Suppressor macrophage treated with lipopolysaccharide for 1 hour (primary cell): Measurements from ENCODE around the gene KDM6A.
"Not testable (repeated sequence)": the region's sequence is repeated elsewhere in the genome, so short reads cannot be mapped to it uniquely, and the experiment has no call there.

ENCODE experiments used
- DNase-seq, 3 donors: peaks; one replicate each; pipeline ENCODE4 v3.0.0-alpha.2; 2020 to 2022

KDM6A gene

GRCh38 chrX:44931441-44931973 is 58.5 kb downstream of the KDM6A start:
- DNase-seq: no peak

- DNase-seq: no peak
Observed at GRCh38 chrX:44935172-44935571, 62.2 kb downstream of the KDM6A start.

DNA sequence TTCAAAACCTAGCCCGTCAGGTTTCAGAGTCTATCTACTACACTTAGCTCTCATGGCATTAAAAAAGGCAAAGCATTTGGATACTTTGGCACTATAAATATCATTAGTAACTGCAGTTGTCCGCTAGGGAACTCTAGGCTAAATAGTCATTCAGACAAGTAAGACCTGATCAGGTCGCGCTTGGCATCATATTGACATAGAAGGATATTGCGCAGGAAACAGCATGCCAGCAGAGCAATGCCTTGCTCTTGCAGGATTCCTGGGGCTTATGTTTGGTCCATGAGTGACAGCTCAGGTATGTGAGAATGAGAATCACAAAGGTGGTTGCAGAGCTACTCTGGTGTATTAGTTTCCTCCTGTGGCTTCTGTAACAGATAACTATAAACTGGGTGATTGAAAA is 62.7 kb downstream of the KDM6A start:
- no peak for DNase-seq

GRCh38 chrX:44937606-44938005 is 64.6 kb downstream of the KDM6A start:
- no peak for DNase-seq

- DNase-seq: no peak
Observed at GRCh38 chrX:44938111-44938510, 65.1 kb downstream of the KDM6A start.

DNA sequence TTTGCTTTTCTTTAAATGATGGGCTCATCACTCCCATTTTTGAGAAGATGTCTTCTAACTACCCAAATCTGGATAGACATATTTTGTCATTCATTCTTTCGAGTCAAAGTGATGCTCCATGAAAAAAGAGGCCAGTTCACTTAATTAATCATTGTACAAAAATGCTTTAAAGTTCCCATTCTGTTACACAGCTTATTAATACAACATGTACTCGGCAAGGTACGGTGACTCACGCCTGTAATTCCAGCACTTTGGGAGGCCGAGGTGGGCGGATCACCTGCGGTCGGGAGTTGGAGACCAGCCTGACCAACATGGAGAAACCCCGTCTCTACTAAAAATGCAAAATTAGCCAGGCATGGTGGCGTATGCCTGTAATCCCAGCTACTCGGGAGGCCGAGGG is 67.6 kb downstream of the KDM6A start:
- not testable (repeated sequence) for DNase-seq

GRCh38 chrX:44943007-44943406 is 70.0 kb downstream of the KDM6A start:
- DNase-seq: no peak

- DNase-seq: no peak
Observed at GRCh38 chrX:44944894-44945293, 71.9 kb downstream of the KDM6A start.

- DNase-seq: peak; percentile 17 to 32 (median 28)
Observed at GRCh38 chrX:44945736-44946135, 72.7 kb downstream of the KDM6A start.

DNA sequence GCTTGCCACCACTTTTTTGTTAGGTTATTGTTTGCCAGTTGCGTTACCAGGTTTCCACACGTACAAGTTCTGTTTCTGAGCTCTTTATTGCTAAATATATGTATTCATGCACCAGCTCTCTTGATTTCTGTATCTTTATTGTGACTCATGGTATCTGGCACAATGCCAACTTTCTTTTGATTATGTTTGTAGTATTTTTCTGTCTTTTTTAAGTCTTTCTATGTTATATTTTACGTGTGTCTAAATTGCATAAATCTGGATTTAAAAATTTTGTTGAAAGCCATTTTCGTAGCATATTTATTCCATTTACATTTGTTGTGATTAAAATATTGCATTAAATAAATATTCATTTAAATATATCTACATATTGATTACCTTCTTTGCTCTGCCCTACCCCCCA is 73.8 kb downstream of the KDM6A start:
- peak; percentile 3 to 41 (median 28) for DNase-seq

DNA sequence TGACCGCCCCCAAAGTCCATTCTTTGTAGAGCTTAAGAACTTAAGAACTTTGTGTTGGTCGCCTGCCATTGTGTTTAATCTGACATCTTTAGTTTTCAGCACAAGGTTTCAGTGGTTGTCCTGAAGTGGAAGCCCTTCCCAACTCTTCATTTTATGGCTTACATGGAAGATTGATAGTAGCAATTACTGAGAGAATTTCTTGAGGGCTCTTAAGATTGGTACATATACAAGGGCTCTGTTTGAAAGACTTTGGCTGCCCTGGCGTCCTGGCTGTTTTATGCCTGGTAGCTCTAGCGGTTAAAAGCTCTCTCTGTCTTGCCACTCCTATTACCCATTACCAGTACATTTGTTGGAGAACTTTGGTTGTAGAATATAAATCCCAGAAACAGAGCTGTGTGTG is 75.0 kb downstream of the KDM6A start:
- DNase-seq: no peak

GRCh38 chrX:44948406-44948805 is 75.4 kb downstream of the KDM6A start:
- peak; percentile 22 to 67 (median 41) for DNase-seq

- no peak for DNase-seq
Observed at GRCh38 chrX:44949125-44949524, 76.1 kb downstream of the KDM6A start.

DNA sequence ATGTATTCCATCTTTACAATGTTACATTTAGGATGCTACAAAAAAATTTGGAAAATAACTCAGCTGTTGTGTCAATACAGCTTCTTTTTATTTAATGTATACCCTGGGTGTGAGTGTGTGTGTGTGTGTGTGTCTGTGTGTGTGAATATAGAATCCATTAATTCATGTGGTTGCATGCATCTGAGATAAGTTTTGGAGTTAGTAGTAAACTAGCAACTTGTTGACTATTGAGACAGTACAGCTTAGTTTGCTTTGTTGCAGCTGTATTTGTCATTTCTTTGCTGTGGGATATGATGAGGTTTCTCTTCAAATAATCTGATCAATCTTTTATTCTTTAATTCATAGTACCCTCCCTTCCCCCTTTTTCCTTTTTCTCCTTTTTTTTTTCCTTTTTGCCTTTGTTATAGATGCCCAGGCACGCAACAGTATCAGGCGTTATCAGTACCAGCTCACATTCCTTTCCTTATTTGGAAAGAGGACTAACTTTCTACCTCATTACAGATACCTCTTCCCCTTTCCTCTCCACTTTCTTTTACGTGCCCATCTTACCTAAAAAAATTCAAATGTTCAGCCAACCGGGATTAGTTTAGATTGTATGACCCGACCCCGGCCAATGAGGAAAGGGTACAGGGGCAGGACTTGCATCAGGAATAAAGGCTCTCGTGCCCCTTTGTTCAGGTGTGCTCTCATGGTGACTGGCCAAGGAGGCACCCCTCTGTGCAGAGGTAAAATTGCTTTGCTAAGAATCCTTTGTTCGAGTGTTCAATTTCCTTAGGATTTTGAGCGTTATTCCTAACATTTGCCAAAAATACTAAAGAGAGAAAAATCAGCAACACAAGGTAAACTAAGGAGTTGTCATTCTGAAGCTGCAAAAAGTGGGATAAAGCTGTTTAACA is 77.7 kb downstream of the KDM6A start:
- not testable (repeated sequence) for DNase-seq

DNA sequence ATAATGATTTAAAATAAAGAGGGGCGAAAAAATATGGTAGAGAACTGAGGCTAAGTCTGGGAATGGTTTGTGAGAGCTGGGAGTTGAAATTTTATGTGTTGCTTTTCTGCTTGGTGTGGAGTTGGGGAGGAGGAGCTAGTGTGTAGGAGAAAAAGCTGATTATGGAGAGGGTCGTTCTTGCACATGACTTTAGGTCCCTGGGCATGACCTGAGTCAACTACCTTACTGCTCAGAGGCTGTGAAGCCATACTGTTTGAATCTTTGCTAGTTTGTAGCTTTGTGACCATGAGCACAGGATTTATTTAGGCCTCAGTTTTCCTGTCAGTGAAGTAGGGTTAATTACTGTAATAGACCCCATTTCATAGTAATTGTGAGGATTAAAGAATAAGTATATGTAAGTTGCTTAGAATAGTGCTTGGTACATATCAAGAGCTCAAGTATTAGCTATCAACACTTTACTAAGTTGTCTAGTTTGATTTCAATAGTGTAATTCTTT is 78.6 kb downstream of the KDM6A start:
- DNase-seq: no peak

DNA sequence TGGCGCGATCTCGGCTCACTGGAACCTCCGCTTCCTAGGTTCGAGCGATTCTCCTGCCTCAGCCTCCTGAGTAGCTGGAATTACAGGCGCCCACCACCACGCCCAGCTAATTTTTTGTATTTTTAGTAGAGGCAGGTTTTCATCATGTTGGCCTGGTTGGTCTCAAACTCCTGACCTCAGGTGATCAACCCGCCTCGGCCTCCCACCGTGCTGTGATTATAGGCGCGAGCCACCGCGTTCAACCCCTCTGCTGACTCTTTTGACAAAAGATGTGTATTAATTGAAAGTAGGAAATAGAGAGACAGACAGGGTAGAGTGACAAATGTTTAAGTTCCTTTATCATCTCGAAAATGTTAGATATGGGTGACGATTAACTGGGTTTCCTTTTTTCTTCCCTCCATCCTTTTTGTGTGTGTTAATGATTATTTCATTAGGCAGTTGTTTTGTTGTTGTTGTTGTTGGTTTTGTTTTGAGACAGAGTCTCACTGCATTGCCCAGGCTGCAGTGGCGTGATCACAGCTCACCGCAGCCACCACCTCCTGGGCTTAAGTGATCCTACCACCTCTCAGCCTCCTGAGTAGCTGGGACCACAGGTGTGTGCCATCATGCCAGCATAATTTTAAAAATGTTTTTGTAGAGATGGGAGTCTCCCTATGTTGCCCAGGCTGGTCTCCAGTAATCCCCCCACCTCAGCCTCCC is 79.5 kb downstream of the KDM6A start:
- DNase-seq: no peak

DNA sequence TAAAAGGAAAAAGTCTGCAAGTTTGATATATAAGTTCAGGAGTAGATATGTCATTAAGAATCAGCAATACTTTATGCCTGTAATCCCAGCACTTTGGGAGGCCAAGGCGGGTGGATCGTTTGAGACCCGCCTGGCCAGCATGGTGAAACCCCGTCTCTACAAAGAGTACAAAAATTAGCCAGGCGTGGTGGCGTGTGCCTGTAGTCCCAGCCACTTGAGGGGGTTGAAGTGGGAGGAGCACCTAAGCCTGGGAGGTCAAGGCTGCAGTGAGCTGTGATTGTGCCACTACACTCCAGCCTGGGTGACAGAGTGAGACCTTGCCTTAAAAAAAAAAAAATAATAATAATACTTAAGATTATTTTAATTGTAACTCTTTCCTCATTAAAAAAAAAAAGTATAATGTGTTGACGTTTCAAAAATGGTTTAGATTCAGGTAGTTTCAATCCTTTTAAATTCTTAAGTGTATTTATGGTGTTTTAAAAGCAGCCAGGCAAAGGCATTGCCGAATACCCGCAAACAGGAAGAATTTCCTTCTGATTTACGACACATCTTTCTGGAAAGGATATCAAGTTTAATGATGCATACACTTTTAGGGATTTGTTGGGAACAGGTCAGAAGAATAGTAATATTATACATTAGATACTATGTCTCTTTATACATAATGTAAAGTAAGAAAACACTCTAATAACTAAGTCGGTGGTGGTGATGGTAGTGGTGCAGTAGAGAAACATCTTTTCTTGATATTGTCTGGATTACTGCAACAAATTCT is 80.9 kb downstream of the KDM6A start:
- DNase-seq: no peak

DNA sequence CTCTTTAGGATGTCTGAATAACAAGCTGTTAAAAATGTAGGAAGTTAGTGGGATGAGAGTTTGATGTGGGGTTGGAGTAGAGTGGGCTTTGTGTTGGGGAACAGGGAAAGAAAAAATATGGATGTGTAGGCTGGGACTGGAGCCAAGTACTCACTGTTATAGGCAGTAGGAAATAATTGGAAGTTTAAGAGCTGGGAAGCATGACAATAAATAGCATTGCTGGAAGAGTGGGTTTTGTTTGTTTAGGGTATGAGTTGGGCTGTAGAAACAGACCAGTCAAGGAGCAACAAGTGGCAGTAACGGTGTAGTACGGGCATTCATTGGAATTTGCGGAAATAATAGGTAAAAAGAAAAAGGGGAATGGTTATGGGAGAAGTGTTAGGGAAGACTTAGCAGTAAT is 81.6 kb downstream of the KDM6A start:
- no peak for DNase-seq

DNA sequence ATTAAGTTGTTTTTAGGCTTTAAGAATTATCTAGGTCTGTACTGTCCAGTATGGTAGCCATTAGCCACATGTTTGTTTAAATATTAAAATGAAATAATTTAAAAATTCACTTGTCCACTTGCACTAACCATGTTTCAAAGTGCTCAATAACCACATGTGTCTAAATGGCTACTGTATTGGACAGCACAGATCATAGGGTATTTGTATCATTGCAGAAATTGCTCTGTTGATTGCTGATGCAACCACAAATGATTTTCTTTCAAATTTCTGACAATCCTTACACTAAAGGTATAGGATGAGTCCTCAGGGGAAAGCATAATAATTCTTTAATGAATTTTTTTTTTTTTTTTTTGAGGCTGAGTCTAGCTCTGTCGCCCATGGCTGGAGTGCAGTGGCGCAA is 84.9 kb downstream of the KDM6A start:
- DNase-seq: no peak

DNA sequence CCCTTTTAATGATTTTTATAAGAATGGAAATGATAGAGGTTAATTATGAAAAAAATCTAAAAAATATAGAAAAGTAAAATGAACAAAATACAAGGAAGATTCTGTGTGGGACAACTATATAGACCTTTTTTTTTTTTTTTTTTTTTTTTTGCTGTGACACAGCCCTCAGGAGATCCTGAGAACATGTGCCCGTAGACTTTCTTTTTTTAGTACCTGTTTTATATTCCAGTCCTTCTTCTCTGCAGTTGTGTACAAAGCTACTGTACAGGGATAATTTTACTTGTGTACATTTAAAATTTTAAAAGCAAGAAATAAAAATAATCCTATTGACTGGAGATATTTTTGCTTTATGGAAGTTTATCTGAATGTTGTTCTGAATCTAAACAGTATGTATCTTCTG is 85.5 kb downstream of the KDM6A start:
- DNase-seq: no peak

DNA sequence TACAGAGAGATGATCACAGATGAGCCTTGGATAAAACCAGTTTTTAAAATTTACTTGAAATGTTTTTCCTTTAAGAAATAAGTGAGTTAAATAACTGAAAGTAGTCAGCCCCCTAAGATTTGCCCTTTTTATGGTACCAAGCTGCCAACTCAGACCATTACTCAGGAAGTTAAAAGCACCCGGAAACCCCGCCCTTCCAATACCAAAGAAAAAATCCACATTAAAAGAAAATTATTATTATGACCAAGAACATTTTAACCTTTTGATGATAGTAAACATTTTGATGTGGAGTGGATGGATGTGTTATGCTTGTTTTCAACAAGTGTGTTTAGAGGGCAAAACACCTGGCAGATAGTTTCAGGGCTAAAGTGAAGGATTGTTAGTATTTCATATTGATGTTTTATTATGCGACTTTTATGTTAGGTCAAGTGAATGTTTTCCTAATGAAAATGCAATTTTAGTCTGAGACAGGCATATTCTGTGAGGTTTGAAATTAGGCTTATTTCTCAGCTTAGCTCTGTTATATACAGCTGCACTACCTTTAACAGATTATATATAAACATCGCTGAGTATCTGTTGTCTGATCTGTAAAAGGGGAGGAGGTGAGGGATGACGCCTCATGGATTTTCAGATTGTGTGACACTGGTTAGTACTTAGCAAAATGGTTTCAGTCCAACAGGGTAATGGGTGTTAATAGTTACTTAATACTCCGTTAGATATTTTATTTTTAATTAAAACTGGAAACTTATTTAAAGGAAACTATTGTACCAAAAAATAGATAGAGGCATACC is 89.0 kb downstream of the KDM6A start:
- no peak for DNase-seq

GRCh38 chrX:44962944-44963343 is 90.0 kb downstream of the KDM6A start:
- no peak for DNase-seq
